ENCODE measurements around the gene MSLN. TPM values are rescaled to one million over a fixed set of nuclear protein-coding genes. Genes with fewer than 3 reads are reported as not detected.
A peak's percentile ranks its signal among the peaks of the same experiment; 100 is the strongest.

The MSLN gene
- total RNA-seq, 6 experiments from 2014 or later = 0.17 to 0.61 (median 0.36) TPM

GRCh38 chr16:725463-726187, 34.9 kb upstream of the MSLN start:
- TF ChIP-seq CTCF (IDR thresholded peaks at IDR 0.05) = no peak
- no peaks in the 10 kb centered on the region for H3K36me3 Mint-ChIP-seq (ENCODE audit: low read depth)
- H3K4me3 Mint-ChIP-seq = no peak overlapping the region
- H3K9me3 Mint-ChIP-seq = no peaks in the 10 kb centered on the region
- H3K27ac Mint-ChIP-seq = no peak overlapping the region
- DNase-seq = no peak
- H3K4me1 Mint-ChIP-seq (ENCODE audit: low read depth) = no peaks in the 10 kb centered on the region
- H3K27me3 Mint-ChIP-seq (ENCODE audit: insufficient read depth) = peaks cover 7% of the 10 kb centered on the region

GRCh38 chr16:726188-726437, 34.4 kb upstream of the MSLN start:
- no peak overlapping the region for H3K4me3 Mint-ChIP-seq
- no peak overlapping the region for H3K27ac Mint-ChIP-seq
- TF ChIP-seq CTCF (IDR thresholded peaks at IDR 0.05) = no peak
- no peaks in the 10 kb centered on the region for H3K36me3 Mint-ChIP-seq (ENCODE audit: low read depth)
- no peak for DNase-seq
- H3K9me3 Mint-ChIP-seq = no peaks in the 10 kb centered on the region
- no peaks in the 10 kb centered on the region for H3K4me1 Mint-ChIP-seq (ENCODE audit: low read depth)
- peaks cover 7% of the 10 kb centered on the region for H3K27me3 Mint-ChIP-seq (ENCODE audit: insufficient read depth)

GRCh38 chr16:726438-727290, 33.9 kb upstream of the MSLN start, which contains the start of the genes CCDC78 and HAGHL:
Gene CCDC78 (minus strand): TSS chr16:726443. CDS start chr16:726367, 76 bp downstream.
Gene HAGHL (plus strand): TSS chr16:727106. CDS start chr16:727510, 404 bp downstream.
- H3K4me1 Mint-ChIP-seq (ENCODE audit: low read depth) = no peaks in the 10 kb centered on the region
- no peaks in the 10 kb centered on the region for H3K9me3 Mint-ChIP-seq
- no peak within 1 kb of the TSS for H3K27ac Mint-ChIP-seq
- peaks cover 7% of the 10 kb centered on the region for H3K27me3 Mint-ChIP-seq (ENCODE audit: insufficient read depth)
- no peaks in the 10 kb centered on the region for H3K36me3 Mint-ChIP-seq (ENCODE audit: low read depth)
- TF ChIP-seq CTCF (IDR thresholded peaks at IDR 0.05) = no peak
- no peak for DNase-seq
- H3K4me3 Mint-ChIP-seq = peak within 1 kb of the TSS; percentile 65

- H3K36me3 Mint-ChIP-seq (ENCODE audit: low read depth) = no peaks in the 10 kb centered on the region
- H3K4me1 Mint-ChIP-seq (ENCODE audit: low read depth) = no peaks in the 10 kb centered on the region
- no peak for TF ChIP-seq CTCF (IDR thresholded peaks at IDR 0.05)
- DNase-seq = no peak
- no peaks in the 10 kb centered on the region for H3K9me3 Mint-ChIP-seq
- no peak overlapping the region for H3K27ac Mint-ChIP-seq
- peak overlapping the region; percentile 65 for H3K4me3 Mint-ChIP-seq
- H3K27me3 Mint-ChIP-seq (ENCODE audit: insufficient read depth) = peaks cover 7% of the 10 kb centered on the region
Measured at GRCh38 chr16:727291-727977, 33.1 kb upstream of the MSLN start.

GRCh38 chr16:728131-728889, 32.2 kb upstream of the MSLN start:
- no peaks in the 10 kb centered on the region for H3K9me3 Mint-ChIP-seq
- TF ChIP-seq CTCF (IDR thresholded peaks at IDR 0.05) = no peak
- H3K36me3 Mint-ChIP-seq (ENCODE audit: low read depth) = no peaks in the 10 kb centered on the region
- peaks cover 7% of the 10 kb centered on the region for H3K27me3 Mint-ChIP-seq (ENCODE audit: insufficient read depth)
- peaks cover 4% of the 10 kb centered on the region; the same call in 1 of the 2 replicates for H3K4me1 Mint-ChIP-seq (ENCODE audit: low read depth)
- 0 out of 2 replicates have a peak overlapping the region, but pooled peaks have one; percentile 32 for H3K4me3 Mint-ChIP-seq
- peak; percentile 84 for DNase-seq
- H3K27ac Mint-ChIP-seq = no peak overlapping the region

Measured in HFFc6 (cell line).